IPS-18a (cell line): ENCODE results near the gene PIK3C2A.
"Not testable (repeated sequence)": the region's sequence is repeated elsewhere in the genome, so short reads cannot be mapped to it uniquely, and the experiment has no call there.

Experiments
- H3K27ac ChIP-seq: one replicate; pipeline ENCODE4 v1.5.1; 2013; ENCODE audit warnings: low read length
- H3K27me3 ChIP-seq: one replicate; pipeline ENCODE4 v1.6.1; 2013; ENCODE audit warnings: mild to moderate bottlenecking, low read length; ENCODE audit not compliant: control insufficient read depth, insufficient read depth
- H3K36me3 ChIP-seq: one replicate; pipeline ENCODE4 v1.6.1; 2013; ENCODE audit warnings: low read depth, low read length; ENCODE audit not compliant: control insufficient read depth
- H3K4me1 ChIP-seq: one replicate; pipeline ENCODE4 v1.6.1; 2013; ENCODE audit warnings: low read depth, low read length; ENCODE audit not compliant: control insufficient read depth
- H3K4me3 ChIP-seq: one replicate; pipeline ENCODE4 v1.5.1; 2013; ENCODE audit warnings: low read length
- H3K9ac ChIP-seq: one replicate; pipeline ENCODE4 v1.6.1; 2013; ENCODE audit warnings: mild to moderate bottlenecking, low read length, moderate library complexity
- H3K9me3 ChIP-seq: one replicate; pipeline ENCODE4 v1.6.1; 2013; ENCODE audit warnings: low read depth, low read length; ENCODE audit not compliant: control insufficient read depth

Gene PIK3C2A

DNA sequence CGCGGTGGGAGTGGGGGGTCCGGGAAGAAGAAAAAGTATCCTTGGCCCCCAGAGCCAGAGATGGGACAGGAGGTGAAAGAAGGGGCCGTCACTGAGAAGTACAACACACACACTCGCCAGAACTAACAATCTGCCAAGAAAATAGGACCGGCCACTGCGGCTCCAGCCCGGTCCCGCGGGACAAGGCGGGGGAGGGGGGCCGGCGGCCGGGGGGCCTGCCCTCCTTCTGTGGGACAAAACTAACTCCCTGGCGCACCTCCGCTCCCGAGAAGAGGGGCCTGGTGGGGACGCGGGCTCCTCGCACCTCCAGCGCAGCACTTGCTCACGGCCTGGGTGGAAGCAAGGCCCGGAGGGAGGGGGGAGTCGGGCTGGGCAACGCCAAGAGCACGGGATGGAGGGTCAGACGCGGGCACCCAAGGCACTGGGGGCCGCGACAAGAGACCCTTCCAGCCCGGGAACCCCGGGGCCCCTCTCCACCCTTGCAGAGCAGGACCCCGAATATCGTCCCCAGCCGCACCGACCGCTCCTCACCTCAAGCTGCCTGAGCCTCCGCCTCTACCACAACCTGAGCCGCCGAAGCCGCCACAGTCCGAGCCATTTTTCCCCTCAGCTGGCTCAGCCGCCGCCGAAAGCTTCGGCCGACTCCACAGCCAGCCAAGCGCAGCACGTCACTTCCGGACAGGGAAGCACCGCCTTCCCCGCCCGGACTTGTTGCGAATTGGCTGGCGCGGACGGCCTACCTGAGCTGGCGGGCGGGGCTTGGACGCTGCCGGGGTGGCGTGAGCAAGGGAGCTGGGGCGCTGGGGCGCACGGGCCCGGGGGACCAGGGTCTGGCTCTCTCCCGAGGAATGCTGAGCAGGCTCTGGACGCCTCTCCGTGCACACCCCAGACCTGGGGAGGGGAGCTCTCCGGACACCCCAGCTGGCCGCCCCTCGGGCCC is at the start of gene PIK3C2A:
Gene PIK3C2A (minus strand): TSS at position 670 of the 940 bp plus-strand sequence. CDS start 38,245 bp downstream, outside the sequence.
- peak within 1 kb of the TSS; percentile 98 for H3K4me3 ChIP-seq
- H3K9ac ChIP-seq = peak within 1 kb of the TSS; percentile 98
- H3K36me3 ChIP-seq = no peaks in the 10 kb centered on the region
- no peaks in the 10 kb centered on the region for H3K27me3 ChIP-seq
- peak within 1 kb of the TSS; percentile 96 for H3K27ac ChIP-seq
- peaks cover 9% of the 10 kb centered on the region for H3K4me1 ChIP-seq
- no peaks in the 10 kb centered on the region for H3K9me3 ChIP-seq

- no peaks in the 10 kb centered on the region for H3K36me3 ChIP-seq
- no peaks in the 10 kb centered on the region for H3K27me3 ChIP-seq
- H3K4me3 ChIP-seq = no peak overlapping the region
- H3K4me1 ChIP-seq = no peaks in the 10 kb centered on the region
- no peaks in the 10 kb centered on the region for H3K9me3 ChIP-seq
- no peak overlapping the region for H3K27ac ChIP-seq
- no peak overlapping the region for H3K9ac ChIP-seq
Observed at GRCh38 chr11:17257196-17257595, 49.4 kb upstream of the PIK3C2A start.

- no peaks in the 10 kb centered on the region for H3K36me3 ChIP-seq
- H3K9me3 ChIP-seq = no peaks in the 10 kb centered on the region
- no peak overlapping the region for H3K9ac ChIP-seq
- no peak overlapping the region for H3K27ac ChIP-seq
- H3K27me3 ChIP-seq = no peaks in the 10 kb centered on the region
- no peak overlapping the region for H3K4me3 ChIP-seq
- H3K4me1 ChIP-seq = no peaks in the 10 kb centered on the region
Observed at GRCh38 chr11:17256512-17256911, 48.7 kb upstream of the PIK3C2A start.

- H3K4me3 ChIP-seq = no peak overlapping the region
- no peaks in the 10 kb centered on the region for H3K4me1 ChIP-seq
- H3K36me3 ChIP-seq = no peaks in the 10 kb centered on the region
- H3K9ac ChIP-seq = no peak overlapping the region
- H3K9me3 ChIP-seq = no peaks in the 10 kb centered on the region
- no peak overlapping the region for H3K27ac ChIP-seq
- H3K27me3 ChIP-seq = no peaks in the 10 kb centered on the region
Observed at GRCh38 chr11:17252704-17253103, 44.9 kb upstream of the PIK3C2A start.

- H3K4me1 ChIP-seq = no peaks in the 10 kb centered on the region
- H3K27ac ChIP-seq = no peak overlapping the region
- no peaks in the 10 kb centered on the region for H3K27me3 ChIP-seq
- no peaks in the 10 kb centered on the region for H3K36me3 ChIP-seq
- H3K9me3 ChIP-seq = no peaks in the 10 kb centered on the region
- no peak overlapping the region for H3K4me3 ChIP-seq
- no peak overlapping the region for H3K9ac ChIP-seq
Observed at GRCh38 chr11:17250561-17251350, 43.0 kb upstream of the PIK3C2A start.

DNA sequence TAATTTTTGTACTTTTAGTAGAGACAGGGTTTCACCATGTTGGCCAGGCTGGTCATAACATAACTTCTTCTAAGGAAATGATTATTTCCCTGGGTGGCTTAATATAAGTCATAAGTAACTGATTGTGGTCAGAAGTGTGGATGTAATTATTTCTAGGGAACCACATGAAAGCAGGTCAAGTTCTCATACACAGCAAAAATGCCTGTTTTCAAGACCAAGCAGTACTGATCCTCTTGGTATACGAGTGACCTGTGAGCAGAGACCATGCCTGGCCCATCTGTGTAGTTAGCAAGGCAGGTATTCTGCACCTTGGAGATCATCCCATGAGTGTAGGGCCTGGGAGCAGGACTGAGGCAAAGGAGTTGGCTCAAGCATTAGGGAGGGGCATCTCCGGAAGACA is 36.3 kb upstream of the PIK3C2A start:
- Histone ChIP-seq H3K27ac (no peak overlapping the region), H3K36me3 (no peaks in the 10 kb centered on the region), H3K4me1 (no peaks in the 10 kb centered on the region), H3K9me3 (no peaks in the 10 kb centered on the region), H3K27me3 (no peaks in the 10 kb centered on the region), H3K4me3 (no peak overlapping the region), H3K9ac (no peak overlapping the region)

GRCh38 chr11:17242954-17243353 is 35.2 kb upstream of the PIK3C2A start:
- not testable (repeated sequence) for H3K4me1 ChIP-seq, H3K9ac ChIP-seq, H3K36me3 ChIP-seq, H3K4me3 ChIP-seq, H3K27me3 ChIP-seq, H3K27ac ChIP-seq, H3K9me3 ChIP-seq

DNA sequence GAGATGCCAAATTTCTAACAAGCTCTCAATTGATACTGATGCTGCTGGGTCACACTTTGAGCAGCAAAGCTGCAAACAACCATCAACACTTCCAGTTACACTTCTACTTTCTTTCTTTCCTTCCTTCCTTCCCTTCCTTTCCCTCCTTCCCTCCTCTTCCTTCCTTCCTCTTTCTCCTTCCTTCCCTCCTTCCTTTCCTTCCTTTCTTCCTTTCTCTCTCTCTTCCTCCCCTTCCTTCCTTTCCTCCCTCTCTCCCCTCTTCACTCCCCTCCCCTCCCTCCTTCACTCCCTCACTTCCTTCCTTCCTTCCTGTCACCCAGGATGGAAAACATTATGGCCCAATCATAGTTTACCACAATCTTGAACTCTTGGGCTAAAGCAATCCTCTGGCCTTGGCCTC is 33.0 kb upstream of the PIK3C2A start:
- no peaks in the 10 kb centered on the region for H3K27me3 ChIP-seq

DNA sequence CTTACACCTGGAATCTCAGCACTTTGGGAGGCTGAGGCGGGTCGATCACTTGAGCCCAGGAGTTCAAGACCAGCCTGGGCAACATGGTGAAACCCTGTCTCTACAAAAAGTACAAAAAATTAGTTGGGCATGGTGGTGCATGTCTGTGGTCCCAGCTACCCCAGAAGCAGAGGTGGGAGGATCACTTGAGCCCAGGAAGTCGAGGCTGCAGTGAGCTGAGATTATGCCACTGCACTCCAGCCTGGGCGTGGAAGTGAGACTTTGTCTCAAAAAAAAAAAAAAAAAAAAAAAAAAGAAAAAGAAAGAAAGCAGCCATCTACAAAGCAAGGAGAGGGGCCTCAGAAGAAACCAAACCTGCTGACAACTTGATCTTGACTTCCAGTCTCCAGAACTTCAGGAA is 32.1 kb upstream of the PIK3C2A start:
- not testable (repeated sequence) for H3K4me3 ChIP-seq, H3K4me1 ChIP-seq, H3K9ac ChIP-seq, H3K9me3 ChIP-seq, H3K27me3 ChIP-seq, H3K36me3 ChIP-seq, H3K27ac ChIP-seq

More for the DNA sequence above, 33.0 kb upstream of the PIK3C2A start:
- Histone ChIP-seq H3K4me1 (no peaks in the 10 kb centered on the region), H3K4me3 (no peak overlapping the region), H3K9ac (no peak overlapping the region), H3K36me3 (no peaks in the 10 kb centered on the region), H3K27ac (no peak overlapping the region), H3K9me3 (no peaks in the 10 kb centered on the region)

- Histone ChIP-seq H3K4me1 (no peaks in the 10 kb centered on the region), H3K9ac (no peak overlapping the region), H3K9me3 (no peaks in the 10 kb centered on the region), H3K36me3 (no peaks in the 10 kb centered on the region), H3K27ac (no peak overlapping the region), H3K27me3 (no peaks in the 10 kb centered on the region), H3K4me3 (no peak overlapping the region)
Observed at GRCh38 chr11:17238377-17238776, 30.6 kb upstream of the PIK3C2A start.

- H3K9me3 ChIP-seq = no peaks in the 10 kb centered on the region
- H3K4me1 ChIP-seq = no peaks in the 10 kb centered on the region
- H3K27me3 ChIP-seq = no peaks in the 10 kb centered on the region
- no peak overlapping the region for H3K4me3 ChIP-seq
- no peak overlapping the region for H3K27ac ChIP-seq
- no peaks in the 10 kb centered on the region for H3K36me3 ChIP-seq
- no peak overlapping the region for H3K9ac ChIP-seq
Observed at GRCh38 chr11:17233101-17233500, 25.3 kb upstream of the PIK3C2A start.
